Measurements from ENCODE around the gene B3GAT1.

Gene B3GAT1

DNA sequence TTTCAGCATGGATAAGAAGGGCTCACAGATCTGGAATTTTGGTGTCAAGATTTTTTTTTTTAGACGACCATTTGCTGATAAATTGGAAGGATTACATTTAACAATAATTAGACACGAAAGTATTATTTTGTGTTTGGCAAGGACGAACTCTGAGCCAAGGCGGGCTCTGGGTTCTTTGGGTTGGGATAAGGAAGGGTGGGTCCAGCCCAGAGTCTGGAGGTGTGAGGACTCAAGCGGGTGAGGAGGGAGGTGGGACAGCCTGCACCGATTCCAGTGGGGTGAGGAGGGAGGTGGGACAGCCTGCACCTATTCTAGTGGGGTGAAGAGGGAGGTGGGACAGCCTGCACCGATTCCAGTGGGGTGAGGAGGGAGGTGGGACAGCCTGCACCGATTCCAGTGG lies 4.1 kb downstream of the B3GAT1 start:
- no peak for DNase-seq

DNA sequence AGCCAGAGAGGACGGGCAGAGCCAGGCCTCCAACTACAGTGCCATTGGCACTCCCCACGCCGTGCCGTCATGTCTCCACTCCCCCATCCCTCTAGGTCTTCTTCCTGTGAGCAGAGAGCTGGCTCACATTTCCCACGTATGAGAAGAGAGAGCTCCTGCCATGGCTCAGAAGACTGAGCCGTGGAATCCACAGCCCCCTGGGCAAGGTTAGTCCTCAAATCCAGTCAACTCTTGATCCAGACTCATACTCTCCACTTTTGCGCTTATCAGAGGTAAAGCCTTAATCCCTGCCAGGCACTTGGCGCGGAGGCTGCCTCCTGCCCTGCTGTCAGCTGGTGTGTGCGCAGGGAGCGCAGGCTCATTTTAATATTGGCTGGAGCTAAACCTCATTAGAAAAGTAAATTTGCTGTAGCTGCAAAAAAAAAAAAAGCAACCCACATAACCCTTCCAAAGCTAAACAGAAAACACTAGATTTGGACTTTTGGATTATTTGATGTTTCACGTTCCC lies 4.7 kb downstream of the B3GAT1 start:
- no peak for DNase-seq

DNA sequence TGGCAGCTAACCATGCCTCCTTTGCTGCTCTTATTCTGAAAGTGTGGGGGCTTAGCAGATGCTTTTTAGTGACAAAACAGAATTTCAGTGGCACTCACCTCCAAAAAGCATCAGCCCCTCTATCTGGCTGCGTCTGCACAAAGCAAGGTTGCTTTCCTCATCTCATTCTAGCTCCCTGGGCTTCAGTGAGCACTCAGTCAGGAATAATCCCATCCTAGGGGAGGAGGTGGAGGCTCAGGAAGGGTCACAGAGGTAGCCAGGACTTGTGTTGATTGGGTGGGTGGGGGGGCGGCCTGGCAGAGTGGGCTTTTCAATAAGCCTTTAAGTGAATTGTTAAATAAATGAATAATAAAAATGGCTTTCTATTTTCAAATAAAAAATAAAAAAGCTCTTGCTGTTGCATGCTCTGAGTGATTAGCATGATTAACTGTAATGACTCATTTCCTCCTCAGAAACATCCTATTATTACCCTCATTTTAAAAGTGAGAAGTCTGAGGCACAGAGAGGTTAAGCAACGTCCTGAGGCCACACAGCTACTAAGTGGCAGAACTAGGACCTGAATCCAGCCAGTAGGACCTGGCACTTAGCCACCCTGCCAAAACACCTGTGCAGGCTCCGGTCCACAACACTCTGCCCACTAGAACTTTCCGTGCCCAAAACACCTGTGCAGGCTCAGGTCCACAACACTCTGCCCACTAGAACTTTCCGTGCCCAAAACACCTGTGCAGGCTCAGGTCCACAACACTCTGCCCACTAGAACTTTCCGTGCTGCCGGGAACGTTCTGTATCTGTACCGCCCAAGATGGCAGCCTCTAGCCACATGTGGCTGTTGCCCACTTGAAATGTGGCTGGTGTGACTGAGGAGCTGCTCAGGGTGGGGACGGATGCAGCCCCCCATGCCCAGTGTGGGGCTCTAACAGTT lies 5.5 kb downstream of the B3GAT1 start:
- no peak for DNase-seq

DNA sequence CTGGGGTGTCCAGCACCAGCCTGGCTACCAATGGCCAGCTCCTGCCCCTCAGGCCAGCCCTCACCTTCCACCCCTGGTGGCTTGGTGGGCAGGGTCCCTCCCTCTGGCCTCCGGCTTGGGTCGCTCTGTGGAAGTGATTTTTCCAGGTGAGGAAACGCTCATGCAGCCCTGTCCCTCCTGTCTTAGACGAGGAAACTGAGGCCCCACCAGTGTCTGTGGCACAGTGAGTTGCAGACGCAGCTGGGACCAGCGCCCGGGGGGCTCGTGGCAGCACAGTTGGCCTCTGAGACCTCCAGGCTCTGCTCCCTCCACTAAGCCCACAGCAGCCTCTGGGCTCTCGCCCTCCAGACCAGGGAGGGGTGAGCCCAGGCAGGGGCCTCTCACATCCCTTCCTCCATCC lies 6.2 kb downstream of the B3GAT1 start:
- no peak for DNase-seq

DNA sequence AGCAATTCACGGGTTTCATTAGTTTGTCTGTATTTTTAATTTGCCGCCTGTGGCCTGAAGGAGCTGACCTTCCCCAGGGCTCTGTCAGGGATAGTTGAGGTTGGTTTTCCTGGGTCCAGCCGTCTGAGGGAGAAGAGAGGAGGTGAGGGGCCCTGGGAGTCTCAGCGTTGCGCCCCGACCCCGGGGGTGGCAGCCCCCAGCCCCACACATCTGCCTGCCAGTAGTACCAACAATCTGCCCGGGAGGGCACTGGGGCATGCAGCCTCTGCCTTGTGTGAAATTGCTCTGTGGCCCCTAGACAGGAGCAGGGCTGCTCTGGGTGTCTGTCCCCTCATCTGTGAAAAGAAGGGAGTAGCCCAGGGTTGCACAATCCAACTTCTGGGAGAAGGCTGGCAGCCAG lies 6.6 kb downstream of the B3GAT1 start:
- no peak for DNase-seq

DNA sequence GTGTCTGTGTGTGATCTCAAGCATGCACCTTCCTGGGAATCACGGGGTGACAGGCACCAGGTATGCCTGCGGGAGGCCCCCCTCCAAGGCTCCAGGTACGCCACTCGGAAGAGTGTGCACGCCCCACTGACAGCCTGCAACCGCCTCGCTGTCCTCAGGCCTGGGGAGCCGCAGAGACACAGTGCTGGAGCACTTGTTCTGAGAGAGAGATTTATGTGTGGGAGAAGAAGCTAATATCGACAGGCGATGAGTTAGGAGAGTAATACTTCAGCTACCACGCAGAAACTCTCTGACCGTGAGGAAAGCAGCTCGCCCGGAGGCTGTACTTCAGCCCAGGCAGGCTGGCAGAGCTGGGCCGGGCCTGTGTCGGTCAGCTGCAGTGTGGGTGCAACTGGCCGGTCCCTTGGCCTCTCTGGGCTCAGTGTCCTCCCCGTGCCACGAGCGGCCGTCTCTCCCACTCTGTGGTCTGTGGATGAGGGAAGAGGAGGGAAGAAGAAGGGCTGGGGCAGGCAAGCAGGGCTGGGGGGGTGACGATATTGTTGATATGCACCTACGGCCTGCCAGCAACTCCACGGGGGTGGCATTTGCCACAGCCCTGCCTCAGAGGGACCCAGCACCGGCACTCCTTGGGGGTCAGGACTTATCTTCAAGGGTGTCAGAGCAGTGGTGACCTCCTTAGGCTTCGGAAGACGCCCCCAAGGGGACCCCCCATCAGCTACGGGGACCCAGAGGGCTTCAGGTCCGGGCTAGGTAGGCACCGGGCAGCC lies 7.3 kb downstream of the B3GAT1 start:
- DNase-seq: no peak

DNA sequence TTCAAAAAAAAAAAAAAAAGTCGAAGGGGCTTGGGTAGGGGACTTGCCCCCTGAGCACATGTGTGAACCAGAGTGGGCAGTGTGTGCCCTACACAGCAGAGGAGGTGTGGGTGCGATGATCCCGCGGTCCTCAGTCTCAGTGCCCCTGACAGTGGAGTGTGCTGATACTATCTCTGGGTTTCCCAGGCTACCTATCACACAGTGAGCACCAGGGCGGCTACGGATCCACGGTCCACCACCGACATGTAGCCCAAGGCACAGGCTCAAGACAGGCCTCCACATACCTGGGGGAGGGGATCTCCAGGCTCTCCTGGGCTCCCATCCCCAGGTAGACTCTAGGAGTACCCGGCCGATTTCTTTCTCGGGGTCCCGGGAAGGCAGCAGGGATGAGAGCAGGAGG lies 9.1 kb downstream of the B3GAT1 start:
- no peak for DNase-seq

DNA sequence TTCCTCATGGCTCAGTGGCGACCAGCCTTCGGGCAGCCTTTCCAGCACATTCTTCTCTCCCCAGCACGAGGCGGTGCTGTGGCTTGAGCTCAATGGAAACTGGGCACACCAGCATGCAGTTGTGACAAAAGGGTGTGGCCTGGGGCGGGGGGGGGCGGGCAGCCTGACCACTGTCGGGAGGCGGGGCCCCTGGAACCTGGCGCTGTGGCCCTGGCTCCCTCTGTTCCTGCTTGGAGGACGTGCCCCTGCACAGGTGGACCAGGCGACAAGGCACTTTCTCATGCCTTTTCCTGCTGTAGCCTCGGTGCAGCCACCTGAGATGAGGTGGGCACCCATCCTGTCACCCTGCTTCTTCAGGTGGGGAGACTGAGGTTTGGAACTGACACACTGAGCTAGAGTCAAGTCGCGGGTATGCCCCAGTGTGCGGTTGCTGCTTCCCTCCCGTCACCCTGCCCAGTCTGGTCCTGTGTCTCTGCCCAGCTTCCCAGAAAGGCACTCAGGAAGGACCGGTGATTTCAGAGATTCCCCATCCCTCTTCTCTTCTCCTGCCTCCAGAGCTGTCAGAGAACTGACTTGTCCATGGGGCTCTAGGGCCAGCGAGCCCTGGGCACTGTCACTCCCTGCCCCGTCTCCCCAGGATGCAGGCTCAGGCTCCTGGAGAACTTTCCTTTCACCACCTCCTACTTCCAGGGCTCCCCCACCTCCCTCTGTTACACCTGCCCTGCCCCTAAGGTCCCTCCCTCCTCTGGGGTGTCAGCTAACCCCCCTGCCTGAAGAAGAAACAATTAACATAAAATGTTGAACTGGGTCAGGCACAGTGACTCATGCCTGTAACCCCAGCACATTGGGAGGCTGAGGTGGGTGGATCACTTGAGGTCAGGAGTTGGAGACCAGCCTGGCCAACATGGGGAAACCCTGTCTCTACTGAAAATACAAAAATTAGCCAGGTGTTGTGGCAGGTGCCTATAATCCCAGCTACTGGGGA lies 9.9 kb downstream of the B3GAT1 start:
- DNase-seq: no peak

DNA sequence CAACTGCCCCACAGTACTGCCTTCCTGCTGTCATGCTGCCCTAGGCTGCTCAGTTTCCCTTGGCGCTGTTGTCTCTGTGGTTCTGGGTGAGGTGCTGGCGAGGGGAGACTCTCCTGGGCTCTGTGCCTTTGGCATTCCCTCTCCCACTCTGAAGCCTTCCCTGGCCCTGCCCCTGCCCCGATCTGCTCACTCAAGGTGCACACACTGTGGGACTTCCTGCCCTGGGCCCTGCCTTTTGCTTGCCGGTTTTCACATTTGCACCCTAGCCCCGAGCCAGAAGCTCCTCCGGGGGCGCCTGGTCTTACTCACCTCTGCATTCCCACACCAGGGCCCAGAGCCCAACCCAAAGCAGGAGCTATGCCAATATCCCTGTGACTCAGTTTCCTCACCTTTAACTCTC lies 12.0 kb downstream of the B3GAT1 start:
- no peak for DNase-seq

DNA sequence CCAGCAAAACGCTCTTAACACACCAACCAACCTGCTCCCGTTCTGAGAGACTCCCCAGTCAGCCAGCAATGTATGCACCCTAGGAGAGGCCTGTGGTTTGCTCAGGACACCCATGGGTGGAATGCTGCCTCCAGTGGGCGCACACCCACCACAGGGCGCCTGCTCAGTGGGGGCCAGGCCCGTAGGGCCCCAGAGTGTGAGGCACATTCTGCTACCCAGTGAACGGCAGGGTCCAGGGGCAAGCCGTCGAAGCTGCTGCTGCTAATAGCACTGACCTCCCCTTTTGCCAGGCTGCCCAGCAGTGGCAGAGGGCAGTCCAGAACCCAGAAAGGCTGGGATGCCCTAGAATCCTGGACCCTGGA lies 12.8 kb downstream of the B3GAT1 start:
- DNase-seq: no peak

DNA sequence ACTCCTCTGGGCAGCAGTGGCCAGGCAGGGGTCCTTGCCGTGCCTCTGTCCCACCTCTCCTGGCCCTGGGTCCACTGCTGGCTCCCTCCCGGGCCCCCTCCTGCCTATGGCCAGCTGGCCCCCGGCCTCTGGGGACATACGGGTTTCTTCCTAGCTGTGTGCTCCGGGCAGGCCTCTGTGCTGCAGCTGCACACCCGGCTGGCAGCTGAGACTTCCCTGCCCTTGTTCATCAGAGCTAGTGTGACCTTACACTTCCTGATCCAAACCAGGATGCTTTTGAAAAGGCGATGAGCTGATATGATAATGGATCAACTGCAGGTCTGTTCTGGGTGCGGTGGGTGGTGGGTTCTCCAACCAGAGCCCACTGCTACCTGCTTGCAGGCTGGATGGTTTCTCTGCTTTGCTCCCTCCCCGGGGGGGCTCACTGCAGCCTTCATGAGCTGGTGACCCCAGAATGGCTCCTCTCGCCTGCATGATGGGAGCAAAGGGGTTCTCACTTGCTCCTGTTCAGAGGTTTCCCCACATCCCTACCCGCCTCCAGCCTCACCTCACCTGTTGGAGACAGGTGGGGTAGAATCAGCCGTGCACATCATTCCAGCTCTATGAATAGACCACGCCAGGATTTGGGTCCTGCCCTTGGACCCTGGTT lies 13.3 kb downstream of the B3GAT1 start:
- no peak for DNase-seq

DNA sequence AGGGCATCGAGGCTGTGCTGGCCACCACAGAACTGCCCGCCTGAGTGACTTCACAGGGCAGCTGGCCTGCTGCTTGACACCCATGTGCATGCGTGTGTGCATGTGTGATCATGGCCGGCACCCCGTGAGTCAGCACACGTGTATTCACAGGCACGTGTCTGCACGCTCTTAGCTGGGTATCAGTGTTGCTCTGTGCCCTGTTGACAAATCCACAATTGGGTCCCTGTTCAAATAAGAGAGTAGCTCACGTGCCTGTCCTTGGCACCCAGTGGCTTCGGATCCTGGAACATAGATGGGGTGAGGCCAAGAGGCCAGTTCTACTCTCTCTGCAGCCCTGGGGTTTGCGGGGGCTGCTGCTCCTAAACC lies 14.0 kb downstream of the B3GAT1 start:
- no peak for DNase-seq

DNA sequence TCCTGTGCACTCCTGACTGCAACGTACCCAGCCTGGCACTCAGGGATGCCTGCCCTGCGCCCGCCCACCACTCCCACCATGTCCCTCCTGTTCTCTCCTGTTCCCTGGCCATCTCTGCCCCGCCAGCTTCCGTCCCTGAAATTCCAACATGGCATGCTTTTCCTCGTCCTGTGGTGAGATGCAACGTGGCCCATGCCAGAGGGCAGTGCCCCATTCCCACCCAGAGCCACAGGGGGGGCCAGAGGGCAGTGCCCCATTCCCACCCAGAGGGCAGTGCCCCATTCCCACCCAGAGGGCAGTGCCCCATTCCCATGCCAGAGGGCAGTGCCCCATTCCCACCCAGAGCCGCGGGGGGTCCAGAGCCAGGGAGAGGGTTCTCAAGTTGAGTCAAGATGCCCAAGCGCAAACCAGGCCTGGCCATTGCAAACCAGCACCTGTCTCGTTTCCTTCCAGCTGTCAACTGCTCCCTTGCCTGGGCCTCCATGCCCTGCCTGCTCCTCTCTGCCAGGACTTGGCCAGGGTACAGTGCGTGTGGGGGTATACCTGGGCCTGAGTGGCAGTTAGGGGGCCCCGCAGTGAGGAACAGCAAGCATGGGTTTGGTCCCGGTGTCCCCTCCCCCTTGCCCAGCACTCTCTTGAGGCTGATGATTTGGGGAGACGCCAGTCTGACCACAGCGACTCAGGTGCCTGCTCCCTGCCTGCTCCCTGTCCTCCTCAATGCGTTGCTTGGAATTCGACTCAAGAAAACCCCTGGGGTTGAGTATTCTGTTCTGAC lies 14.6 kb downstream of the B3GAT1 start:
- DNase-seq: no peak

DNA sequence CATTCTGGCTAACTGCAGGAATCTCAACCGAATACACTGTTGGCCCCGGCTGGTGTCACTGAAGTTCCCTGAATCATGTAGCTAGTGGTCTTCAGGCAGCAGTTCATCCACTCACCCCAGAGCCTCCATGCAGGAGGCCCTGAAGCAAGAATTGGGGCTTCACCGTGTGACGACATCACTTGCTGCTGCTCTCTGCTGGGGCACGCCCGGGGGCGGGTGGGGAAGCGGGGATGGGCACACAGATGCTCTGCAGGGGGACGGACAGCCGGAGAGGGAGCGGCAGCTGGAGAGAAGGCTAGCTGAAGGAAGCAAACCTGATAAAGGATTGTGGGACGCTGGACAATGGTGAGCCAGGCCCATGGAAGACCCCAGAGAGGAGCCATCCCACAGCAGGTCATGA lies 17.0 kb downstream of the B3GAT1 start:
- no peak for DNase-seq

DNA sequence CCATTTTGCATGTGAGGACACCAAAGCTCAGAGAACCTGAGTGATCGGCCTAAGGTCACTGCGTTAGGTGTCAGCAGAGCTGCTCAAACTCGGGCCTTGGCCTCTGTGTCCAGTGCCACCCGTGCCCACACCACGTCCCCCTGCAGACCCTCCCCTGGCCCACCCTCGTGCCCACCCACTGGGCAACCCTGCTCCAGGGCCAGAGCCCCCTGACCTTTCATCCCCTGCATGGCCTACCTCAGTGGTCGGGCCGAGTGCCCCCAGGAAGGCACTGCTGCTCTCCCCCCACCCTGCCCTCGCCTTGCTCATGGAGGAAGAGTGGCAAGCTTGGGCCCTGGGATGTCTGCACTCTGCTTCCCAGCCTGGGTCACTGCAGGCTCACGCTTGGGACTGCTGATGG lies 17.7 kb downstream of the B3GAT1 start:
- no peak for DNase-seq

DNA sequence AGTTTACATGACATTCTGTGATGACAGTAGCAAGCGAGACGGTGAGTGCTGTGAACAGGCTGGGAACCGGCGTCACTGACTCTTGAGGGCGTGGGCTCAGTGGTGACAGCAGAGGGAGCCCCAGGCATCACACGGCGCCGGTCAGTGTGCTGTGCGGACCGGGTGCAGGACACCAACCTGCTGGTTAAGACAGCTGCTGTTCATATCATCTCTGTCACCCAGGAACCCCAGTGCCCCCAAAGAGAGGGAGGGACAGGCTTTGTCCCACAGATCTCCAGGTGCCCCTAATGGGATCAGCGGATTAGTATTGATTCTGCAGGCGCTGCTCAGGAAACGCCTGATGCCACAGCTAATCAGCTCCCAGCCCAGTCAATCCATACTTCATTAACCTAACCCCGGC lies 18.4 kb downstream of the B3GAT1 start:
- DNase-seq: no peak

DNA sequence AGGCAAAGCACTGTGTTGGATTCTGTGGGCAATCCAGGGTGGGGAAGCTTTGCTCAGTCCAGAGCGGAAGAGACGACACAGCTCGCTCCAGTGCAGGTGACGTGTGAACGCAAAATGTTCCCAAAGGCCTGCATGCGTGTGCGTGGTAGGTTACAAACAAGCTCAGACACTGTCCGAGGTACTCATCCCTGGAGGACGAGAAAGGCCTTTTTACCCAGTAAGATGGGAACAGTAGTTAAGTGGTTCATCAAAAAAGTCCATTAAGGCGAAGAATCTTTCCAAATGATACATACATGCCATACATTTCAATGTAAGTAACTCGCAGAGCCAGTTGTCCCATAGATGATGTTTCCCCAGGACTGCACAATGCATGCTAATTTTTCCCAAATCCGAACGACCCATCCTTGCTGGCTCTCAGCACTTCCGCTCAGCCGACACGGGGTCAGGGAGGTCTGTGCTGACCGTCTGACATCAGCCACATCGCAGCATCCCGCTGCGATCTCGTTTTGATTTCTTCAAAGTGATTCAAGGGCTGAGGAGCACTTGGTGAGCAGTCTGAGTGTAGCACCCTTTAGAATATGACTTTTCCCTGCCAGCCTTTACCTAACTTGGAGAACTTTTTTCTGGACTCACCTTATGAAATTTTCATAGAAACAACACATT lies 19.0 kb downstream of the B3GAT1 start:
- no peak for DNase-seq

DNA sequence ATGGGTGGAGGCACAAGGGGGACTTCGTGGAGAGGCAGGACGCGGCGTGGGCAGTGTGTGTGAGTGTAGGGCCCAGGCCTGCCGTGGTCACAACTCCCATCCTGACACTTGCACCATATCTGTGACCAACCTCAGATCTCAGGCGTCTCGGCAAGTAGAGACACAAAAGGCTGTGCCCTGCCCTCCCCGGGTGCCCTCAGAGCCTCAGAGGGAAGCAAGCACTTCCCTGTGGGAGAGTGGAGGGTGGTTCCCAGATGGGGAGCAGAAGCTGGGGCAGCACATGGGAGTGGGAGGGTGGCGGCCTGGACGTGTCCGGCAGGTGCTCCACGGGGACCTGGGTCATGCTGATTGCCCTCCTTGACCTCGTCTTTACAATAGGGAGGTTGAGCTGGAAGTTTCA lies 20.4 kb downstream of the B3GAT1 start:
- no peak for DNase-seq

DNA sequence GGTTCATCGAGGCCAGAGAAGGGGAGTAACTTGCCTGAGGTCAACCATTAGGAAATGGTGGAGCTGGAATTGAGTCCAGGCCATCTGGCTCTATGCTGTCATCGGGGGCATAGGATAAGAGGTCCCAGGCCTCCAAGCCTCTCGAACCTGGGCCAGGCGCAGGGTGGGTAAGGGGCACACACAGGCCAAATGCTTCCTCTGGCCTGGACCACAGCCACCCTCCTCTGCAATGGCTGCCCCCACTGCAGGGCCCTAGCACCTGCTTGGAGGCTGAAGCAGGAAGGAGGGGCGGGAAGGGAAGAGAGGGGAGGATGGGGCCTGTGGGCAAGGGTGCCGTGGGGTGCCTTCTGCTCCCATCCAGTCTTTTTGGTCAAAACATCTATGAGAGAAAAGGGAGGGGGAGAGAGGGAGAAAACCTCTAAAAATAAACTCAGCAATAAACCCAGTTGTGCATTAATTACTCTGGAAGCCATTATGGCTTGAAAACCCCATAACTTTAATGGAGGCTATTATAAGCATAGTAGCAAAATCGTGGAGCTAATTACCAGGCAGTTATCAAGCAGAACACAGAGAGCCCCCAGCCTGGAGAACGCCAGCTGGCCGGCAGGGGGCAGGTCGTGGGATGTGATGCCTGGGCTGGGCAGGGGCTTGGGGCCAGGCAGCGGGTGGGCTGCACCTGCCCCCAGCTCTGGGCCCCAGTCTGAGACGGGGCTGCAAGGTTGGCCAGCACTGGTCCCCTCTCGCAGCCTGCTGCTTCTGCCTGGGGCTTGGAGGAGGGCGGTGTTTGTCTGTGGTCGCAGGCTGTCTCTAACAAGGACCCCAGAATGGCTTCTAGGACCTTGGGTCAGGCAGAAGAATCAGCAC lies 21.1 kb downstream of the B3GAT1 start:
- peak; percentile 72 for DNase-seq

All from NCI-H1105 (cell line).